Esophagus squamous epithelium (tissue), 4 donors: ENCODE data around the gene DRD2.

ENCODE experiments used
- CTCF ChIP-seq, 6 experiments: fragments of 450-650 bp in 4 of 6; fragments of 200-600 bp in 2 of 6; sonication (generic) in 2 of 6; IDR thresholded peaks; one replicate each; pipeline ENCODE4 v1.5.1; 2016 to 2019; ENCODE audit warnings: antibody characterized with exemption in 6 of 6, mild to moderate bottlenecking in 4 of 6, moderate library complexity in 4 of 6
- POLR2A ChIP-seq, 4 donors: fragments of 450-650 bp; IDR thresholded peaks; one replicate each; pipeline ENCODE4 v1.6.1; 2017; ENCODE audit warnings: antibody characterized with exemption in 4 of 4, mild to moderate bottlenecking in 4 of 4, moderate library complexity in 3 of 4

DNA sequence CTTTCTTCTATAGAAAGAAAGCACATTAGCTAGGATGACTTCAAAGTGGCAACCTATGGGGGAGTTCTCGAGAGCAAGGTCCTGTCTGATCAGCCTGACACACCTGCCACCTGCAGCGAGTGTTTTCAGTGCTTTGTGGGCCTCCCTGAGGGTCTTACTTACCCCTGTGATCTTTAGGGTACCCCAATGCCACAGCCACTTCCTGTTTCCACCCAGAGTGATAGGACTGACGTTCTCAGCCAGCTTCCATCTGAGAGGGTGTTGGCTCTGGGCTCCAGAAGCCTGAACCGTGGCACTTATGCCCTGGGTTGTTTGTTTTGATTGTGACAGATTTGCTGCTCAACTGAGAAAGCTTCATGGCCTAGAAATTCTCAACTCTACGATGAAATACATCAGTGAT lies 109.3 kb downstream of the DRD2 start:
- TF ChIP-seq CTCF (IDR thresholded peaks at IDR 0.05) (no peak), POLR2A (IDR thresholded peaks at IDR 0.05) (no peak)
